SK-N-SH treated with all-trans-retinoic acid at 6 μM for 48 hours (cell line): ENCODE measurements around the gene DDAH1.

Experiments
- ARNTL ChIP-seq: fragments of 450-650 bp; formaldehyde crosslinking; IDR thresholded peaks from 2 replicates; pipeline ENCODE4 v1.5.0; 2020; ENCODE audit warnings: low read depth, mild to moderate bottlenecking, moderate library complexity, borderline replicate concordance
- ESRRG ChIP-seq: fragments of 250-450 bp; sonication (Bioruptor Pico); IDR thresholded peaks from 2 replicates; pipeline ENCODE4 v1.6.1; 2021; ENCODE audit warnings: mild to moderate bottlenecking
- RARB ChIP-seq: fragments of 250-450 bp; sonication (Bioruptor Pico); IDR thresholded peaks from 2 replicates; pipeline ENCODE4 v1.8.0; 2021; ENCODE audit warnings: mild to moderate bottlenecking, moderate library complexity
- ZC3H10 ChIP-seq: fragments of 250-450 bp; sonication (Bioruptor Pico); IDR thresholded peaks from 2 replicates; pipeline ENCODE4 v1.5.1; 2021; ENCODE audit warnings: mild to moderate bottlenecking, moderate library complexity
- ZFP3 ChIP-seq: fragments of 250-450 bp; sonication (Bioruptor Pico); IDR thresholded peaks from 2 replicates; pipeline ENCODE4 v1.5.0; 2020; ENCODE audit warnings: mild to moderate bottlenecking, moderate library complexity
- TF ChIP-seq, protein P1 (sequence below): fragments of 250-450 bp; sonication (Bioruptor Pico); IDR thresholded peaks from 2 replicates; pipeline ENCODE4 v1.8.0; 2020; ENCODE audit warnings: mild to moderate bottlenecking, moderate library complexity, borderline replicate concordance

DNA sequence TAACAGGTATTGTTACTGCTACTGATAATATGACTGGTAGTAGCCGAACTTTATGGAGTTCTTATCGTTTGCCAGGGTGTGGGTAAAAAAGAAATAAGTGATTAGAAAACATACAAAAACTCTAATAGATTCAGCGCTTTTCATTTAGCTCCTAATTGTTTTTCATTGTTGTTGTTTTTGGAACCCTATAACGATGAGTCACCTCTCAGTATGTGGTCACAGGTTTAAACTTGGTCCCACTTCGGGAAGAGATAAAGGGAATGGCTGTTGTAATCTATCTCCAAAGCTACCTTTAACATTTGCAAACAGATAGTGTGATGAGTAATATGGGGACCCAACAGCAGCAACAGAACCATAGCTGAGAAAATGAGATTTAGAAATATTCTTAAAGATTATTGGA lies 125.9 kb downstream of the DDAH1 start:
- TF ChIP-seq, protein P1, sequence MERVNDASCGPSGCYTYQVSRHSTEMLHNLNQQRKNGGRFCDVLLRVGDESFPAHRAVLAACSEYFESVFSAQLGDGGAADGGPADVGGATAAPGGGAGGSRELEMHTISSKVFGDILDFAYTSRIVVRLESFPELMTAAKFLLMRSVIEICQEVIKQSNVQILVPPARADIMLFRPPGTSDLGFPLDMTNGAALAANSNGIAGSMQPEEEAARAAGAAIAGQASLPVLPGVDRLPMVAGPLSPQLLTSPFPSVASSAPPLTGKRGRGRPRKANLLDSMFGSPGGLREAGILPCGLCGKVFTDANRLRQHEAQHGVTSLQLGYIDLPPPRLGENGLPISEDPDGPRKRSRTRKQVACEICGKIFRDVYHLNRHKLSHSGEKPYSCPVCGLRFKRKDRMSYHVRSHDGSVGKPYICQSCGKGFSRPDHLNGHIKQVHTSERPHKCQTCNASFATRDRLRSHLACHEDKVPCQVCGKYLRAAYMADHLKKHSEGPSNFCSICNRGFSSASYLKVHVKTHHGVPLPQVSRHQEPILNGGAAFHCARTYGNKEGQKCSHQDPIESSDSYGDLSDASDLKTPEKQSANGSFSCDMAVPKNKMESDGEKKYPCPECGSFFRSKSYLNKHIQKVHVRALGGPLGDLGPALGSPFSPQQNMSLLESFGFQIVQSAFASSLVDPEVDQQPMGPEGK (CRISPR knock-in tag) = no peak
- no peak for TF ChIP-seq ARNTL (CRISPR knock-in tag)
- no peak for TF ChIP-seq ZFP3
- TF ChIP-seq ESRRG = no peak
- TF ChIP-seq ZC3H10 (CRISPR knock-in tag) = no peak
- TF ChIP-seq RARB (CRISPR knock-in tag) = no peak
